ENCODE results near the gene ASTN2.

GRCh38 chr9:116488373-116488772 lies 926.5 kb downstream of the ASTN2 start:
- TF ChIP-seq CTCF (IDR thresholded peaks at IDR 0.05) (no peak), POLR2A (IDR thresholded peaks at IDR 0.05) (no peak)

All from thyroid gland (tissue), 4 donors.